ENCODE measurements around the gene POTEI. TPM values are rescaled to one million over a fixed set of nuclear protein-coding genes. Genes with fewer than 3 reads are reported as not detected.
"Not testable (repeated sequence)": the region's sequence is repeated elsewhere in the genome, so short reads cannot be mapped to it uniquely, and the experiment has no call there.

Gene POTEI
- total RNA-seq, 1 donor from 2014 or later, result 1.1 TPM

- DNase-seq (ENCODE audit: low read depth, low spot score); H3K27ac Mint-ChIP-seq (ENCODE audit: unreplicated experiment); H3K4me3 Mint-ChIP-seq; H3K27me3 Mint-ChIP-seq (ENCODE audit: low read depth); H3K4me1 Mint-ChIP-seq; H3K9me3 Mint-ChIP-seq; H3K36me3 Mint-ChIP-seq (ENCODE audit: low read depth): not testable (repeated sequence)
Observed at GRCh38 chr2:130451823-130452222, 57.3 kb downstream of the POTEI start.

GRCh38 chr2:130451278-130451677 lies 57.9 kb downstream of the POTEI start:
- not testable (repeated sequence) for H3K36me3 Mint-ChIP-seq (ENCODE audit: low read depth); DNase-seq (ENCODE audit: low read depth, low spot score); H3K27me3 Mint-ChIP-seq (ENCODE audit: low read depth); H3K4me1 Mint-ChIP-seq; H3K4me3 Mint-ChIP-seq; H3K9me3 Mint-ChIP-seq; H3K27ac Mint-ChIP-seq (ENCODE audit: unreplicated experiment)

- not testable (repeated sequence) for DNase-seq (ENCODE audit: low read depth, low spot score); H3K27me3 Mint-ChIP-seq (ENCODE audit: low read depth)
Observed at GRCh38 chr2:130450366-130450765, 58.8 kb downstream of the POTEI start.

GRCh38 chr2:130427631-130428030 lies 81.5 kb downstream of the POTEI start:
- not testable (repeated sequence) for H3K27ac Mint-ChIP-seq (ENCODE audit: unreplicated experiment); H3K36me3 Mint-ChIP-seq (ENCODE audit: low read depth); DNase-seq (ENCODE audit: low read depth, low spot score); H3K4me1 Mint-ChIP-seq; H3K9me3 Mint-ChIP-seq; H3K27me3 Mint-ChIP-seq (ENCODE audit: low read depth); H3K4me3 Mint-ChIP-seq

More at GRCh38 chr2:130450366-130450765, 58.8 kb downstream of the POTEI start:
- H3K4me3 Mint-ChIP-seq; H3K36me3 Mint-ChIP-seq (ENCODE audit: low read depth); H3K27ac Mint-ChIP-seq (ENCODE audit: unreplicated experiment); H3K4me1 Mint-ChIP-seq; H3K9me3 Mint-ChIP-seq: not testable (repeated sequence)

- not testable (repeated sequence) for H3K27me3 Mint-ChIP-seq (ENCODE audit: low read depth); H3K36me3 Mint-ChIP-seq (ENCODE audit: low read depth); H3K4me3 Mint-ChIP-seq; H3K4me1 Mint-ChIP-seq; H3K27ac Mint-ChIP-seq (ENCODE audit: unreplicated experiment); DNase-seq (ENCODE audit: low read depth, low spot score); H3K9me3 Mint-ChIP-seq
Observed at GRCh38 chr2:130418845-130419244, 90.3 kb downstream of the POTEI start.

- peak; percentile 29 for TF ChIP-seq CTCF (conservative IDR thresholded peaks at IDR 0.05)
- H3K27me3 Mint-ChIP-seq (ENCODE audit: low read depth); H3K9me3 Mint-ChIP-seq; H3K4me1 Mint-ChIP-seq; H3K27ac Mint-ChIP-seq (ENCODE audit: unreplicated experiment); H3K4me3 Mint-ChIP-seq; H3K36me3 Mint-ChIP-seq (ENCODE audit: low read depth): not testable (repeated sequence)
- peak; percentile 38 for DNase-seq (ENCODE audit: low read depth, low spot score)
Observed at GRCh38 chr2:130416693-130417092, 92.4 kb downstream of the POTEI start.

Other genes with a start within 250 kb of the POTEI start
- gene IMP4, start 166.4 kb downstream of the POTEI start, total RNA-seq, result 62.1 and 69.1 TPM in 2 replicates
- gene PTPN18, start 153.3 kb downstream of the POTEI start, total RNA-seq, result 30.4 and 31.3 TPM in 2 replicates
- gene CFC1B, start 11.9 kb upstream of the POTEI start, total RNA-seq, result not detected in 2 replicates
- gene CFC1, start 90.2 kb upstream of the POTEI start, total RNA-seq, result not detected in 2 replicates
- gene POTEJ, start 102.1 kb upstream of the POTEI start, total RNA-seq, result not detected in 2 replicates
- not detected in 2 replicates for gene GPR148, start 219.7 kb upstream of the POTEI start, total RNA-seq
- 1.3 and 1.4 TPM in 2 replicates for gene AMER3, start 246.2 kb upstream of the POTEI start, total RNA-seq